ENCODE results near the gene CPT1B. TPM values are rescaled to one million over a fixed set of nuclear protein-coding genes. Genes with fewer than 3 reads are reported as not detected.
"Not testable (repeated sequence)": the region's sequence is repeated elsewhere in the genome, so short reads cannot be mapped to it uniquely, and the experiment has no call there.

Gene CPT1B
- total RNA-seq, 6 donors from 2014 or later = 7.3 to 54.5 (median 19.4) TPM

GRCh38 chr22:50544746-50545253 is 33.4 kb downstream of the CPT1B start:
- Histone ChIP-seq H3K27ac (peak overlapping the region; percentile 68 to 98 (median 94)), H3K27me3 (peaks cover 0 to 29% (median 9%) of the 10 kb centered on the region in 4 donors), H3K36me3 (no peaks in the 10 kb centered on the region), H3K4me1 (peaks cover 34 to 65% (median 54%) of the 10 kb centered on the region in 4 donors), H3K9me3 (no peaks in the 10 kb centered on the region), H3K4me3 (no peak overlapping the region)
- TF ChIP-seq EP300 (IDR thresholded peaks at IDR 0.05) (no peak), POLR2AphosphoS5 (IDR thresholded peaks at IDR 0.05) (no peak), POLR2A (IDR thresholded peaks at IDR 0.05) (no peak), CTCF (IDR thresholded peaks at IDR 0.05) (no peak)
- ATAC-seq (ENCODE audit: low FRiP score in 2 of 2) (peak in 1 of 2 donors; percentile 3), DNase-seq (peak in 1 of 2 donors; percentile 89)
- 58% methylated on average over 5 of the region's 5 CpGs; no CpG with 5 or more reads in 1 of the 2 donors for WGBS, 2 donors

GRCh38 chr22:50544078-50544745 is 34.0 kb downstream of the CPT1B start:
- Histone ChIP-seq H3K4me3 (peak overlapping the region in 3 of 4 donors; percentile 10 to 40 (median 37)), H3K4me1 (peaks cover 37 to 68% (median 57%) of the 10 kb centered on the region in 4 donors), H3K36me3 (no peaks in the 10 kb centered on the region), H3K27me3 (peaks cover 0 to 29% (median 8%) of the 10 kb centered on the region in 4 donors), H3K27ac (peak overlapping the region; percentile 68 to 98 (median 94)), H3K9me3 (no peaks in the 10 kb centered on the region)
- ATAC-seq (ENCODE audit: low FRiP score in 2 of 2) (peak; percentile 34 to 68), DNase-seq (peak; percentile 90 to 97)
- 3 to 6% methylated on average over 21 to 52 of the region's 52 CpGs for WGBS, 2 donors
- TF ChIP-seq EP300 (IDR thresholded peaks at IDR 0.05) (no peak), CTCF (IDR thresholded peaks at IDR 0.05) (peak; percentile 54 to 70 (median 64)), POLR2A (IDR thresholded peaks at IDR 0.05) (peak in 1 of 4 donors; percentile 51), POLR2AphosphoS5 (IDR thresholded peaks at IDR 0.05) (peak in 1 of 2 donors; percentile 59)

GRCh38 chr22:50542416-50542927 is 35.8 kb downstream of the CPT1B start:
- H3K9me3 ChIP-seq = no peaks in the 10 kb centered on the region
- peak in 1 of 2 donors; percentile 66 for DNase-seq
- TF ChIP-seq POLR2A (IDR thresholded peaks at IDR 0.05) (peak in 1 of 4 donors; percentile 72), POLR2AphosphoS5 (IDR thresholded peaks at IDR 0.05) (peak; percentile 47 to 65), CTCF (IDR thresholded peaks at IDR 0.05) (peak in 3 of 6 experiments; percentile 24 to 44 (median 29)), EP300 (IDR thresholded peaks at IDR 0.05) (no peak)
- no peaks in the 10 kb centered on the region for H3K36me3 ChIP-seq
- peaks cover 46 to 72% (median 60%) of the 10 kb centered on the region in 4 donors for H3K4me1 ChIP-seq
- peak overlapping the region; percentile 94 to 98 (median 96) for H3K27ac ChIP-seq
- 74 to 87% methylated on average over 19 of the region's 19 CpGs for WGBS, 2 donors
- no peak overlapping the region for H3K4me3 ChIP-seq
- H3K27me3 ChIP-seq = peaks cover 0 to 15% (median 3%) of the 10 kb centered on the region in 4 donors
- peak in 1 of 2 donors; percentile 0 for ATAC-seq (ENCODE audit: low FRiP score in 2 of 2)

- DNase-seq (peak in 1 of 2 donors; percentile 85), ATAC-seq (ENCODE audit: low FRiP score in 2 of 2) (peak; percentile 64 to 71)
- H3K36me3 ChIP-seq, H3K4me3 ChIP-seq, H3K27me3 ChIP-seq, H3K9me3 ChIP-seq: not testable (repeated sequence)
- 36 to 49% methylated on average over 5 of the region's 5 CpGs for WGBS, 2 donors
- peaks cover 46 to 69% (median 61%) of the 10 kb centered on the region in 4 donors for H3K4me1 ChIP-seq
- TF ChIP-seq POLR2AphosphoS5 (IDR thresholded peaks at IDR 0.05) (peak; percentile 53 to 76), POLR2A (IDR thresholded peaks at IDR 0.05) (peak in 1 of 4 donors; percentile 71), EP300 (IDR thresholded peaks at IDR 0.05) (peak in 1 of 4 donors; percentile 13)
- peak overlapping the region; percentile 94 to 98 (median 96) for H3K27ac ChIP-seq
Observed at GRCh38 chr22:50541667-50542026, 36.6 kb downstream of the CPT1B start.

GRCh38 chr22:50540381-50540780 is 37.8 kb downstream of the CPT1B start:
- H3K4me1 ChIP-seq = peaks cover 46 to 62% (median 57%) of the 10 kb centered on the region in 4 donors
- ATAC-seq (ENCODE audit: low FRiP score in 2 of 2) (no peak), DNase-seq (no peak)
- WGBS, 2 donors = 77 to 79% methylated on average over 10 of the region's 10 CpGs
- no peaks in the 10 kb centered on the region for H3K9me3 ChIP-seq
- H3K27ac ChIP-seq = peak overlapping the region; percentile 94 to 98 (median 96)
- H3K27me3 ChIP-seq = no peaks in the 10 kb centered on the region
- no peak overlapping the region for H3K4me3 ChIP-seq
- no peaks in the 10 kb centered on the region for H3K36me3 ChIP-seq
- TF ChIP-seq CTCF (IDR thresholded peaks at IDR 0.05) = no peak
